Measurements from ENCODE around the gene ITPRID1. TPM values are rescaled to one million over a fixed set of nuclear protein-coding genes. Genes with fewer than 3 reads are reported as not detected.

The ITPRID1 gene
- total RNA-seq, 4 donors from 2014 or later = 1.6 TPM; not detected in 3

DNA sequence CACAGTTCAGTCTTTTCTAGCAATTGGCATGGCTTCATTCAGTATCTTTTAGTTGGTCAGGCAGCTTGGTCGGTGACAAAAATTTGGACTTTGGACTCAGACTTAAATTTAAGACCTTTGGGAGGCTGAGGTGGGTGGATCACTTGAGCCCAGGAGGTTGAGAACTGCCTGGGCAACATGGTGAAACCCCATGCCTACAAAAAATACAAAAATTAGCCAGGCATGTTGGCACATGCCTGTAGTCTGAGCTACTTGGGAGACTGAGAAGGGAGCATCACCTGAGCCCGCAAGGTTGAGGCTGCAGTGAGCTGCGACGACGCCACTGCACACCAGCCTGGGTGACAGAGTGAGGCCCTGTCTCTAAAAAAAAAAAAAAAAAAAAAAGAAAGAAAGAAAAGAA lies 19.5 kb upstream of the ITPRID1 start:
- H3K4me3 ChIP-seq = no peak overlapping the region
- H3K9me3 ChIP-seq = no peaks in the 10 kb centered on the region
- DNase-seq = no peak
- intact Hi-C loops (cut with DNase I; ENCODE audit: low total_unique reads) = no loop called here
- TF ChIP-seq CTCF (IDR thresholded peaks at IDR 0.05) (no peak), POLR2A (IDR thresholded peaks at IDR 0.05) (no peak)
- no peaks in the 10 kb centered on the region for H3K4me1 ChIP-seq
- no peaks in the 10 kb centered on the region for H3K27me3 ChIP-seq
- no peaks in the 10 kb centered on the region for H3K36me3 ChIP-seq
- no peak overlapping the region for H3K27ac ChIP-seq

- intact Hi-C loops (cut with DNase I; ENCODE audit: low total_unique reads) = no loop called here
- TF ChIP-seq POLR2A (IDR thresholded peaks at IDR 0.05) (no peak), CTCF (IDR thresholded peaks at IDR 0.05) (no peak)
- H3K36me3 ChIP-seq = no peaks in the 10 kb centered on the region
These were observed 18.2 kb upstream of the ITPRID1 start for GRCh38 chr7:31495653-31496052.

DNA sequence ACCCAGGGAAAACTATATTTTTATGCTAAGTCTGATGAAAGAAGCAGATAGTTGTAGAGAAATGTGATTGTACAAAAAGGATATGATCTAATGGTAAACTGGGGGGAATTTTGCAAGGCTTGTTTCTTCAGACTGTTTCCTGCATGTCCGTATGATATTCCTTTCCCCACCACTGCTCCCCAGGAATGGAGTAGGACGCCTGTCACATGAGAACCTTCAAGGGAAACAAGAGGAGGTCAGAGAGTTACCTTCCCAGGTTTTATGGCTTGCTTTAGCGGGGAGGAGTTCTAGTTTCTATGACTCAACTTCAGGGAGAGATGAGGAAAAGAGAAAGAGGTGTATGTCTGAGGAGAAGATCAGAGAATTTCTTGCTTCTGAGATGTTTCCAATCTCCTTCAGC lies 16.4 kb upstream of the ITPRID1 start:
- Histone ChIP-seq H3K27ac (no peak overlapping the region), H3K4me3 (no peak overlapping the region), H3K27me3 (no peaks in the 10 kb centered on the region), H3K36me3 (no peaks in the 10 kb centered on the region), H3K9me3 (no peaks in the 10 kb centered on the region), H3K4me1 (no peaks in the 10 kb centered on the region)
- TF ChIP-seq CTCF (IDR thresholded peaks at IDR 0.05) (no peak), POLR2A (IDR thresholded peaks at IDR 0.05) (no peak)
- intact Hi-C loops (cut with DNase I; ENCODE audit: low total_unique reads) = no loop called here
- no peak for DNase-seq

More at GRCh38 chr7:31495653-31496052, 18.2 kb upstream of the ITPRID1 start:
- Histone ChIP-seq H3K4me3 (no peak overlapping the region), H3K9me3 (no peaks in the 10 kb centered on the region), H3K27ac (no peak overlapping the region), H3K4me1 (no peaks in the 10 kb centered on the region), H3K27me3 (no peaks in the 10 kb centered on the region)
- no peak for DNase-seq

GRCh38 chr7:31500656-31501055 lies 13.2 kb upstream of the ITPRID1 start:
- Histone ChIP-seq H3K27me3 (no peaks in the 10 kb centered on the region), H3K4me1 (no peaks in the 10 kb centered on the region), H3K9me3 (no peaks in the 10 kb centered on the region), H3K27ac (no peak overlapping the region), H3K4me3 (no peak overlapping the region), H3K36me3 (no peaks in the 10 kb centered on the region)
- intact Hi-C loops (cut with DNase I; ENCODE audit: low total_unique reads) = no loop called here
- DNase-seq = no peak
- TF ChIP-seq POLR2A (IDR thresholded peaks at IDR 0.05) = no peak
- TF ChIP-seq CTCF (IDR thresholded peaks at IDR 0.05) = no peak

DNA sequence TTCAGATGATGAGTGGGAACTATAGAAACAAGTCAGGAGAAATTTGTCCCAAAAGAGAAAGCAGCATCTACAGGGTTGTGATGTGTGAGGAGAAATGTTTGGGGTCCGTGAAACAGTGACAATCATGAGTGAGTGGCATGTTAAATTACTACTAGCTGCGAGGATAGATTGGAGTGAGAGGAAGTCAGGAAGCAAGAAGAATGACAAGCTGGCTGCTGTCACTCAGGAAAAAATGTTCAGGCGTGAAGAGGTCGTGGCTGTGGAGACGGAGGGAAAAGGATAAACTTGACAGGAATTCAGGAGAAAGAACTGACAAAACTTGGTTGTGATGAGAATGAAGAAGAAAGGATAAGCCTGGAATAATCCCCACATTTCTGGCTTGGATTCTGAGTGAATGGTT lies 5.1 kb upstream of the ITPRID1 start:
- no peaks in the 10 kb centered on the region for H3K27me3 ChIP-seq
- no peak overlapping the region for H3K27ac ChIP-seq
- no peaks in the 10 kb centered on the region for H3K9me3 ChIP-seq
- H3K4me1 ChIP-seq = no peaks in the 10 kb centered on the region
- TF ChIP-seq CTCF (IDR thresholded peaks at IDR 0.05) (no peak), POLR2A (IDR thresholded peaks at IDR 0.05) (no peak)
- DNase-seq = no peak
- intact Hi-C loops (cut with DNase I; ENCODE audit: low total_unique reads) = no loop called here
- no peak overlapping the region for H3K4me3 ChIP-seq
- H3K36me3 ChIP-seq = no peaks in the 10 kb centered on the region

Measured in uterus (tissue), 4 donors.